ENCODE results near the gene ZSCAN16.

DNA sequence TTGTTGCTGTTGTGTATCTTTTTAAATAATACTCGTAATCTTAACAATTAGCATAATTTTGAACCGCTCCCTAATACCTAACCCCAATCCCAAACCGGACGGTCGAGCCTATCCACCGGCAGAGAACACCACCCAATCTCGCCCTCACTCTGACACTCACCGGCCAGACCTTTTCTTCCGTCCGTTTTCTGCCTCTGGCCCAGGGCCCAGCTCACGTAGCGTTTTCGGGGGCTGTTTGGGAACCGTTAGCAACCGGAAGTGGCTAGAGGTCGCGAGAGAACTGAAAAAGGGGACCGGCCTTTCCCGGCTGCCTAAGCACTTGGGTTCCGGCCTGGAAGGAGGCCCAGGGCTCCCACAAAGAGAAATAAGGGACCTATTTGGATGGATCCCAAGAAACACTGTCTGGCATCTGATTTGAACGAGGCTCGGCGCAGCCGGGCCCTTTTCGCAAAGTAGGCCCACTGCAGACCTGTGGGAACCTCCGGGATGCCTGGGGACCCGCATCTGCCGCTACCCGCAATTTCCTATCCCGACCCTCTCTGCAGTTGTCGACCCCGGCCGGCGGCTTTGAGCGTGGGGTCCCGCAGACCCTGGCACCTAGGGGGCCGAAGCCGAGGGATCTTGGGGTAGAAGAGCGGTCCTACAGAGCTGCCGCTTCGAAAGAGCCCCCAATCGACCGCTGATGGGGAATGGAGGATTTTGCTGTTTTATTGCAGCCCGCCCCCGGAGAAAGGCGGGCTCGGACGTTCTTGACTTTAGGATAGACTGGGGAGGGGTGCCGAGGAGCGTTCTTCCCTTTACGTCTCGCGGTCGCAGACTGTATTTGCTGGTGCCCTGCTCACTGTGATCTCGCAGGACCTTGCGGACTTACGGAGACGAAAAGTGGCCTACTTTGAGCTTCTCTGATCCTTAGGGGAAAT, 12.4 kb downstream of the ZSCAN16 start:
- TF ChIP-seq CTCF (IDR thresholded peaks at IDR 0.05; ENCODE audit: insufficient read depth, low read length): no peak
- peak; percentile 80 for TF ChIP-seq POLR2AphosphoS5 (IDR thresholded peaks at IDR 0.05; ENCODE audit: low read depth)
- peak; percentile 26; the same call in 1 of the 2 replicates for TF ChIP-seq SPI1 (IDR thresholded peaks at IDR 0.05; ENCODE audit: borderline replicate concordance, low read depth)
